ENCODE data around the gene THSD4. TPM values are rescaled to one million over a fixed set of nuclear protein-coding genes. Genes with fewer than 3 reads are reported as not detected.
"Not testable (repeated sequence)": the region's sequence is repeated elsewhere in the genome, so short reads cannot be mapped to it uniquely, and the experiment has no call there.

Gene THSD4
- total RNA-seq, 1 experiment from 2014 or later, result 21.7 TPM

GRCh38 chr15:71713191-71713809 is 598.0 kb downstream of the THSD4 start:
- DNase-seq (ENCODE audit: extremely low read depth, low read depth), result no peak

- no peak for DNase-seq (ENCODE audit: extremely low read depth, low read depth)
Observed at GRCh38 chr15:71715914-71716313, 600.6 kb downstream of the THSD4 start.

- no peak for DNase-seq (ENCODE audit: extremely low read depth, low read depth)
Observed at GRCh38 chr15:71716990-71717389, 601.7 kb downstream of the THSD4 start.

GRCh38 chr15:71718116-71718910 is 603.0 kb downstream of the THSD4 start:
- DNase-seq (ENCODE audit: extremely low read depth, low read depth), result no peak

GRCh38 chr15:71723344-71723743 is 608.1 kb downstream of the THSD4 start:
- no peak for DNase-seq (ENCODE audit: extremely low read depth, low read depth)

- not testable (repeated sequence) for DNase-seq (ENCODE audit: extremely low read depth, low read depth)
Observed at GRCh38 chr15:71725207-71725955, 610.1 kb downstream of the THSD4 start.

GRCh38 chr15:71728881-71729280 is 613.6 kb downstream of the THSD4 start:
- DNase-seq (ENCODE audit: extremely low read depth, low read depth), result no peak

GRCh38 chr15:71729319-71729718 is 614.0 kb downstream of the THSD4 start:
- DNase-seq (ENCODE audit: extremely low read depth, low read depth), result no peak

GRCh38 chr15:71730277-71731144 is 615.2 kb downstream of the THSD4 start:
- DNase-seq (ENCODE audit: extremely low read depth, low read depth), result peak; percentile 36

GRCh38 chr15:71732636-71733035 is 617.4 kb downstream of the THSD4 start:
- no peak for DNase-seq (ENCODE audit: extremely low read depth, low read depth)

- DNase-seq (ENCODE audit: extremely low read depth, low read depth), result no peak
Observed at GRCh38 chr15:71733122-71733521, 617.9 kb downstream of the THSD4 start.

- no peak for DNase-seq (ENCODE audit: extremely low read depth, low read depth)
Observed at GRCh38 chr15:71734709-71735384, 619.6 kb downstream of the THSD4 start.

GRCh38 chr15:71735385-71735757 is 620.1 kb downstream of the THSD4 start:
- DNase-seq (ENCODE audit: extremely low read depth, low read depth), result no peak

- no peak for DNase-seq (ENCODE audit: extremely low read depth, low read depth)
Observed at GRCh38 chr15:71736286-71736947, 621.1 kb downstream of the THSD4 start.

GRCh38 chr15:71737761-71738160 is 622.5 kb downstream of the THSD4 start:
- DNase-seq (ENCODE audit: extremely low read depth, low read depth), result no peak

- DNase-seq (ENCODE audit: extremely low read depth, low read depth), result no peak
Observed at GRCh38 chr15:71739355-71739754, 624.1 kb downstream of the THSD4 start.

- no peak for DNase-seq (ENCODE audit: extremely low read depth, low read depth)
Observed at GRCh38 chr15:71742964-71743363, 627.7 kb downstream of the THSD4 start.

GRCh38 chr15:71743861-71744382 is 628.7 kb downstream of the THSD4 start:
- peak; percentile 49 for DNase-seq (ENCODE audit: extremely low read depth, low read depth)

GRCh38 chr15:71746719-71747118 is 631.4 kb downstream of the THSD4 start:
- no peak for DNase-seq (ENCODE audit: extremely low read depth, low read depth)

Measured in NCI-H460 (cell line).